Measurements from ENCODE around the gene PHACTR1. TPM values are rescaled to one million over a fixed set of nuclear protein-coding genes. Genes with fewer than 3 reads are reported as not detected.

PHACTR1 gene
- total RNA-seq, 1 donor from 2014 or later = 85.9 TPM

GRCh38 chr6:13296536-13296997 lies 580.0 kb downstream of the PHACTR1 start:
- Histone ChIP-seq H3K27ac (replicated peaks) (no peak overlapping the region), H3K36me3 (peaks cover 75% of the 10 kb centered on the region), H3K4me1 (peaks cover 17% of the 10 kb centered on the region), H3K27me3 (ENCODE audit: low read depth) (no peaks in the 10 kb centered on the region), H3K4me3 (no peak overlapping the region), H3K9me3 (replicated peaks) (no peaks in the 10 kb centered on the region)
- intact Hi-C loops (cut with micrococcal nuclease) = no loop called here
- DNase-seq = no peak
- no peak for TF ChIP-seq CTCF (IDR thresholded peaks at IDR 0.05; ENCODE audit: borderline replicate concordance)

GRCh38 chr6:13297391-13297790 lies 580.8 kb downstream of the PHACTR1 start:
- no peaks in the 10 kb centered on the region for H3K27me3 ChIP-seq (ENCODE audit: low read depth)
- H3K27ac ChIP-seq (replicated peaks) = no peak overlapping the region
- no peak overlapping the region for H3K4me3 ChIP-seq
- H3K4me1 ChIP-seq = peaks cover 24% of the 10 kb centered on the region
- no peaks in the 10 kb centered on the region for H3K9me3 ChIP-seq (replicated peaks)
- no peak for TF ChIP-seq CTCF (IDR thresholded peaks at IDR 0.05; ENCODE audit: borderline replicate concordance)
- H3K36me3 ChIP-seq = peaks cover 74% of the 10 kb centered on the region
- intact Hi-C loops (cut with micrococcal nuclease) = no loop called here
- no peak for DNase-seq

- no peak overlapping the region for H3K4me3 ChIP-seq
- peaks cover 34% of the 10 kb centered on the region for H3K4me1 ChIP-seq
- peaks cover 63% of the 10 kb centered on the region for H3K36me3 ChIP-seq
- TF ChIP-seq CTCF (IDR thresholded peaks at IDR 0.05; ENCODE audit: borderline replicate concordance) = no peak
- H3K27me3 ChIP-seq (ENCODE audit: low read depth) = no peaks in the 10 kb centered on the region
- DNase-seq = no peak
- no peak overlapping the region for H3K27ac ChIP-seq (replicated peaks)
- intact Hi-C loops (cut with micrococcal nuclease) = no loop called here
- no peaks in the 10 kb centered on the region for H3K9me3 ChIP-seq (replicated peaks)
Observed at GRCh38 chr6:13298446-13298845, 581.9 kb downstream of the PHACTR1 start.

- peaks cover 58% of the 10 kb centered on the region for H3K36me3 ChIP-seq
- no peak overlapping the region for H3K4me3 ChIP-seq
- intact Hi-C loops (cut with micrococcal nuclease) = no loop called here
- no peak for DNase-seq
- H3K9me3 ChIP-seq (replicated peaks) = no peaks in the 10 kb centered on the region
- peaks cover 44% of the 10 kb centered on the region for H3K4me1 ChIP-seq
- no peak overlapping the region for H3K27ac ChIP-seq (replicated peaks)
- no peak for TF ChIP-seq CTCF (IDR thresholded peaks at IDR 0.05; ENCODE audit: borderline replicate concordance)
- no peaks in the 10 kb centered on the region for H3K27me3 ChIP-seq (ENCODE audit: low read depth)
Observed at GRCh38 chr6:13299403-13299821, 582.8 kb downstream of the PHACTR1 start.

GRCh38 chr6:13299918-13300317 lies 583.4 kb downstream of the PHACTR1 start:
- intact Hi-C loops (cut with micrococcal nuclease) = no loop called here
- Histone ChIP-seq H3K27ac (replicated peaks) (no peak overlapping the region), H3K27me3 (ENCODE audit: low read depth) (no peaks in the 10 kb centered on the region), H3K4me1 (peaks cover 49% of the 10 kb centered on the region), H3K36me3 (peaks cover 58% of the 10 kb centered on the region), H3K9me3 (replicated peaks) (no peaks in the 10 kb centered on the region), H3K4me3 (no peak overlapping the region)
- TF ChIP-seq CTCF (IDR thresholded peaks at IDR 0.05; ENCODE audit: borderline replicate concordance) = no peak
- no peak for DNase-seq

All from left ventricle myocardium inferior (tissue), 1 donor.